Ovary (tissue), 9 donors: ENCODE measurements around the gene CEBPZOS. TPM values are rescaled to one million over a fixed set of nuclear protein-coding genes. Genes with fewer than 3 reads are reported as not detected.
A peak's percentile ranks its signal among the peaks of the same experiment; 100 is the strongest.

Experiments
- DNase-seq, 5 donors: peaks; one replicate each; pipeline ENCODE4 v3.0.0-alpha.2; 2019 to 2020
- H3K27ac ChIP-seq, 2 donors: fragments of 200-600 bp; one replicate each; pipeline versions ENCODE4 v1.5.1 to v1.8.0; 2019 to 2022
- H3K27me3 ChIP-seq: fragments of 200-600 bp; one replicate; pipeline ENCODE4 v1.8.0; 2022
- H3K36me3 ChIP-seq: fragments of 200-600 bp; sonication (generic); one replicate; pipeline ENCODE4 v1.5.1; 2019
- H3K4me1 ChIP-seq: one replicate; pipeline ENCODE4 v1.8.1; 2013; ENCODE audit warnings: mild to moderate bottlenecking, moderate library complexity; ENCODE audit not compliant: insufficient read depth
- H3K4me3 ChIP-seq: fragments of 200-600 bp; sonication (generic); one replicate; pipeline ENCODE4 v1.5.1; 2017
- H3K9me3 ChIP-seq, 2 donors: fragments of 200-600 bp in 1 of 2; sonication (generic) in 1 of 2; one replicate each; pipeline versions ENCODE4 v1.5.1 to v1.8.1; 2013 to 2019; ENCODE audit warnings: mild to moderate bottlenecking in 1 of 2, moderate library complexity in 1 of 2
- CTCF ChIP-seq, 3 donors: fragments of 450-650 bp in 2 of 3; fragments of 200-600 bp in 1 of 3; IDR thresholded peaks; one replicate each; pipeline versions ENCODE4 v1.5.1 to v1.8.0; 2016 to 2022; ENCODE audit warnings: antibody characterized with exemption in 3 of 3, mild to moderate bottlenecking in 1 of 3
- EP300 ChIP-seq: sonication (generic); formaldehyde crosslinking; IDR thresholded peaks from one replicate; pipeline ENCODE4 v1.6.1; 2017; ENCODE audit warnings: antibody characterized with exemption
- POLR2A ChIP-seq: fragments of 450-650 bp; IDR thresholded peaks from one replicate; pipeline ENCODE4 v1.6.1; 2017; ENCODE audit warnings: antibody characterized with exemption, mild to moderate bottlenecking, moderate library complexity
- WGBS, 3 donors: extraction: QIAGEN DNeasy Blood & Tissue Kit in 1 of 3; methylation state at CpG; one replicate each; pipeline versions ENCODE4 v1.1.5 to v1.1.7; 2013 to 2017; 5-methylcytosine and 5-hydroxymethylcytosine counted together
- intact Hi-C, 4 donors: fragments of 100-400 bp; cut with DNase I; formaldehyde crosslinking; loops; one replicate each; pipeline versions ENCODE4 v1.11.0 to v1.15.1; 2022 to 2023
- polyA plus RNA-seq, 2 donors: library from polyadenylated mRNA; stranded (reverse); fragments of 200-250 nt in 1 of 2; fragments of 350-450 nt in 1 of 2; fragmentation: Illumina TruSeq in 1 of 2; extraction: RNeasy Lipid Tissue Mini Kit (QIAGEN cat#74804) in 1 of 2; gene quantifications; one replicate each; pipeline ENCODE4 v1.2.3, GENCODE V29; 2013 to 2014
- total RNA-seq, 7 donors: library from RNA; depleted of rRNA in 2 of 7; stranded (reverse); fragments of >200 nt in 2 of 7; fragmentation: NEBNext Ultra II Directional in 3 of 7; extraction: Animal tissue kit (Norgen Biotek cat#: 25700) in 3 of 7; gene quantifications; one replicate each; pipeline versions ENCODE4 v1.1.0 to v1.2.4, GENCODE V29; 2016 to 2023
- donor health status: DM: no; HTN: no; CAD: no; lungs with moderate emphysema.
- donor health status: DM: no; HTN: no; CAD: no.
- donor health status: Bipolar disorder and iron deficiency.
- donor health status: DM: yes; HTN: yes; CAD: no.
- donor health status: DM: no; HTN: no; CAD: no.
- donor health status: DM: yes; HTN: yes; CAD: no.

The CEBPZOS gene
- total and polyA plus RNA-seq, 9 donors, result 22.6 to 47.4 (median 41.4) TPM

- H3K4me1 ChIP-seq, result no peaks in the 10 kb centered on the region
- H3K27me3 ChIP-seq, result no peaks in the 10 kb centered on the region
- no peak for TF ChIP-seq POLR2A
- TF ChIP-seq CTCF (IDR thresholded peaks at IDR 0.05), result no peak
- TF ChIP-seq EP300, result no peak
- H3K27ac ChIP-seq, result no peak overlapping the region
- no peaks in the 10 kb centered on the region for H3K9me3 ChIP-seq
- no peak overlapping the region for H3K4me3 ChIP-seq
- H3K36me3 ChIP-seq, result no peaks in the 10 kb centered on the region
- intact Hi-C loops, result no loop called here
- 29 to 46% (median 42%) methylated on average over 4 of the region's 4 CpGs for WGBS, 3 donors
- DNase-seq, result no peak
Measured at GRCh38 chr2:37180006-37180639, 16.2 kb upstream of the CEBPZOS start.

- Histone ChIP-seq H3K9me3 (no peaks in the 10 kb centered on the region), H3K4me3 (no peak overlapping the region), H3K27me3 (no peaks in the 10 kb centered on the region), H3K4me1 (no peaks in the 10 kb centered on the region), H3K36me3 (no peaks in the 10 kb centered on the region), H3K27ac (no peak overlapping the region)
- TF ChIP-seq POLR2A (no peak), CTCF (IDR thresholded peaks at IDR 0.05) (no peak), EP300 (no peak)
- DNase-seq, result no peak
- intact Hi-C loops, result no loop called here
- WGBS, 3 donors, result 91 to 95% (median 92%) methylated on average over 5 of the region's 5 CpGs
Measured at GRCh38 chr2:37180640-37181039, 15.7 kb upstream of the CEBPZOS start.

- intact Hi-C loops, result no loop called here
- no peak for TF ChIP-seq CTCF (IDR thresholded peaks at IDR 0.05)
- TF ChIP-seq EP300, result no peak
- no peak for TF ChIP-seq POLR2A
- Histone ChIP-seq H3K36me3 (no peaks in the 10 kb centered on the region), H3K27ac (no peak overlapping the region), H3K27me3 (no peaks in the 10 kb centered on the region), H3K9me3 (no peaks in the 10 kb centered on the region), H3K4me1 (no peaks in the 10 kb centered on the region), H3K4me3 (no peak overlapping the region)
- no peak for DNase-seq
- WGBS, 3 donors, result 72 to 84% (median 82%) methylated on average over 17 of the region's 17 CpGs
Measured at GRCh38 chr2:37181726-37182684, 14.3 kb upstream of the CEBPZOS start.

GRCh38 chr2:37188570-37188969 lies 7.7 kb upstream of the CEBPZOS start, which contains the start of gene SULT6B1:
TSS of gene SULT6B1 (minus strand) at chr2:37188670. CDS start at chr2:37188640, 30 bp downstream.
- DNase-seq, result no peak
- peak within 1 kb of the TSS in 1 of 2 donors; percentile 31 for H3K27ac ChIP-seq
- no peaks in the 10 kb centered on the region for H3K4me1 ChIP-seq
- TF ChIP-seq EP300, result no peak
- TF ChIP-seq POLR2A, result no peak
- no peak for TF ChIP-seq CTCF (IDR thresholded peaks at IDR 0.05)
- intact Hi-C loops, result no loop called here
- no peaks in the 10 kb centered on the region for H3K36me3 ChIP-seq
- 90 to 97% (median 93%) methylated on average over 2 of the region's 2 CpGs for WGBS, 3 donors
- H3K4me3 ChIP-seq, result no peak within 1 kb of the TSS
- H3K9me3 ChIP-seq, result no peaks in the 10 kb centered on the region
- H3K27me3 ChIP-seq, result no peaks in the 10 kb centered on the region
